B cell (primary cell): ENCODE measurements around the gene GBP4. TPM values are rescaled to one million over a fixed set of nuclear protein-coding genes. Genes with fewer than 3 reads are reported as not detected.

ENCODE experiments used
- ATAC-seq: fragments of 200-7000 bp; cut with Tn5 transposase; one replicate; pipeline ENCODE4 v1.10.0; 2021; ENCODE audit warnings: low read depth, mild to moderate bottlenecking, moderate number of reproducible peaks, moderate library complexity
- CTCF ChIA-PET: fragments of 350-600 bp; sonication (Branson Sonifier 250); formaldehyde crosslinking; loops from one replicate; lab custom pipeline; 2021; ENCODE audit warnings: antibody characterized with exemption, inconsistent platforms; lab: Charles Lee
- POLR2A ChIA-PET: fragments of 350-600 bp; sonication (Branson Sonifier 250); formaldehyde crosslinking; loops from one replicate; lab custom pipeline; 2021; ENCODE audit warnings: antibody characterized with exemption; lab: Charles Lee
- DNase-seq: peaks from one replicate; pipeline ENCODE4 v3.0.0; 2013
- H2AFZ ChIP-seq: 2 replicates; pipeline ENCODE4 v1.6.1; 2012; ENCODE audit warnings: mild to moderate bottlenecking, low read depth, low read length; ENCODE audit not compliant: insufficient read depth, poor library complexity, severe bottlenecking
- H3K27ac ChIP-seq, 2 donors: 1 replicate in 1 of 2; 2 replicates in 1 of 2; pipeline ENCODE4 v1.5.1; 2012 to 2013; ENCODE audit warnings: low read length in 2 of 2, mild to moderate bottlenecking in 2 of 2, moderate library complexity in 1 of 2
- H3K27me3 ChIP-seq, 4 experiments: fragments of 200-600 bp in 1 of 4; sonication (generic) in 1 of 4; replicated peaks in 1 of 4; 1 replicate in 2 of 4; 2 replicates in 2 of 4; pipeline versions ENCODE4 v1.6.1 to v1.7.0; 2013 to 2016; ENCODE audit warnings: low read length in 3 of 4, mild to moderate bottlenecking in 2 of 4, mixed read lengths in 1 of 4, moderate library complexity in 1 of 4; ENCODE audit not compliant: insufficient read depth in 4 of 4, control insufficient read depth in 3 of 4; ENCODE audit errors: control extremely low read depth in 1 of 4
- H3K36me3 ChIP-seq, 2 experiments: replicated peaks in 1 of 2; 1 replicate in 1 of 2; 2 replicates in 1 of 2; pipeline versions ENCODE4 v1.6.1 to v1.7.1; 2013; ENCODE audit warnings: low read length in 1 of 2; ENCODE audit not compliant: insufficient read depth in 2 of 2, control insufficient read depth in 1 of 2; ENCODE audit errors: control extremely low read depth in 1 of 2, extremely low read depth in 1 of 2
- H3K4me1 ChIP-seq, 2 donors: fragments of 200-600 bp in 1 of 2; sonication (generic) in 1 of 2; 1 replicate in 1 of 2; 2 replicates in 1 of 2; pipeline versions ENCODE4 v1.5.1 to v1.6.1; 2013 to 2017; ENCODE audit warnings: low read length in 2 of 2; ENCODE audit not compliant: control insufficient read depth in 2 of 2, insufficient read depth in 2 of 2
- H3K4me2 ChIP-seq: replicated peaks from 2 replicates; pipeline ENCODE3; 2012; ENCODE audit warnings: mild to moderate bottlenecking, low read depth, low read length; ENCODE audit not compliant: poor library complexity, severe bottlenecking
- H3K4me3 ChIP-seq, 5 experiments: fragments of 200-600 bp in 1 of 5; sonication (generic) in 1 of 5; 1 replicate in 3 of 5; 2 replicates in 2 of 5; pipeline versions ENCODE4 v1.5.1 to v1.7.0; 2011 to 2016; ENCODE audit warnings: low read length in 4 of 5, mild to moderate bottlenecking in 4 of 5, low read depth in 2 of 5, control low read depth in 1 of 5, moderate library complexity in 1 of 5; ENCODE audit not compliant: insufficient read depth in 1 of 5; ENCODE audit errors: control extremely low read depth in 1 of 5, extremely low read depth in 1 of 5
- H3K79me2 ChIP-seq: fragments of 200-600 bp; sonication (generic); one replicate; pipeline ENCODE4 v1.6.0; 2016; ENCODE audit warnings: low read length; ENCODE audit not compliant: control insufficient read depth, insufficient read depth
- H3K9ac ChIP-seq: fragments of 200-600 bp; sonication (generic); 2 replicates; pipeline ENCODE4 v1.6.1; 2017; ENCODE audit warnings: mild to moderate bottlenecking, low read length, moderate library complexity
- H3K9me3 ChIP-seq, 3 donors: one replicate each; pipeline versions ENCODE4 v1.6.1 to v1.7.1; 2013; ENCODE audit warnings: low read length in 2 of 3; ENCODE audit not compliant: control insufficient read depth in 2 of 3, insufficient read depth in 1 of 3; ENCODE audit errors: control extremely low read depth in 1 of 3
- H4K20me1 ChIP-seq: 2 replicates; pipeline ENCODE4 v1.6.0; 2012; ENCODE audit warnings: mild to moderate bottlenecking, low read length; ENCODE audit not compliant: insufficient read depth, control insufficient read depth, poor library complexity, severe bottlenecking
- H3K27ac Mint-ChIP-seq: one replicate; pipeline ENCODE4 v1.8.0; 2021; ENCODE audit warnings: mixed read lengths
- H3K27me3 Mint-ChIP-seq: one replicate; pipeline ENCODE4 v1.8.0; 2021; ENCODE audit warnings: mixed read lengths
- H3K4me1 Mint-ChIP-seq: one replicate; pipeline ENCODE4 v1.8.0; 2021; ENCODE audit warnings: mixed read lengths
- H3K4me3 Mint-ChIP-seq: one replicate; pipeline ENCODE4 v1.8.0; 2021; ENCODE audit warnings: mixed read lengths
- H3K9me3 Mint-ChIP-seq: one replicate; pipeline ENCODE4 v1.8.0; 2022; ENCODE audit warnings: mixed read lengths; ENCODE audit not compliant: insufficient read depth
- EZH2 ChIP-seq: IDR thresholded peaks from 2 replicates; pipeline ENCODE4 v1.6.1; 2012; ENCODE audit warnings: borderline replicate concordance, low read depth, mild to moderate bottlenecking, moderate library complexity, low read length; ENCODE audit not compliant: insufficient read depth, poor library complexity, severe bottlenecking
- WGBS: methylation state at CpG from one replicate; pipeline ENCODE4 v1.1.5; 2013; ENCODE audit warnings: missing lambda C conversion rate; ENCODE audit not compliant: insufficient coverage; 5-methylcytosine and 5-hydroxymethylcytosine counted together
- intact Hi-C: fragments of 100-400 bp; cut with micrococcal nuclease; formaldehyde crosslinking; loops from one replicate; pipeline ENCODE4 v1.10.0; 2022
- polyA plus RNA-seq: library from polyadenylated mRNA; depleted of rRNA; stranded (reverse); fragments of >200 nt; gene quantifications from 2 replicates; pipeline ENCODE4 v1.2.3, GENCODE V29; 2012
- total RNA-seq, 2 donors: library from RNA; stranded (reverse); fragments of 120-200 nt in 1 of 2; gene quantifications; 1 replicate in 1 of 2; 2 replicates in 1 of 2; pipeline versions ENCODE4 v1.2.3 to v1.2.4, GENCODE V29; 2013 to 2022
- TF ChIP-seq, protein P1 (sequence below): fragments of 200-600 bp; IDR thresholded peaks from one replicate; pipeline ENCODE4 v1.8.0; 2022; ENCODE audit warnings: antibody characterized with exemption, mild to moderate bottlenecking

The GBP4 gene
- total and polyA plus RNA-seq, 2 donors (not counting 1 experiment from before 2014, with no cell fraction given): 12.4 to 43.9 TPM

DNA sequence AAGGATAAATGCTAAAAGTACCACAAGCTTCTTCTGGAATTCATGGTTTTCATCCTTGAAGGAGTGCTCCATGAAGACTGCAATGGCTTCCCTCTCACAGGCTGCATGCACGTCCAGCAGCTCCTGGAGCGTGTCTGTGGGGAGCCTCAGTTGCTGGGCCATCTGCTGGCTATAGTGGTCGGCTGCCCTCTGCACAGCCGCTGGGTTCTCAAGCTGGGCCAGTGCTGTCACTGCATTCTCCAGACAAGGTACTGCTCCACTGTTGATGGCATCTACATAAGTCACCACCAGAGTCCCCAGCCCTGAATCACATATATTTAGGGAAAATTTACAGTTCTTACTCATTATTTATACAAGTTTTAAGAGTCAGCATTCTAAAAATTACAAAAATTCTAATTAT is 8.7 kb downstream of the GBP4 start:
- POLR2A ChIA-PET: no interaction called here
- Histone ChIP-seq H3K9me3 (no peaks in the 10 kb centered on the region), H4K20me1 (no peaks in the 10 kb centered on the region), H3K27ac (no peak overlapping the region), H3K36me3 (peaks cover 0 to 62% of the 10 kb centered on the region in 2 experiments), H3K27me3 (no peaks in the 10 kb centered on the region), H3K79me2 (no peaks in the 10 kb centered on the region), H3K9ac (no peak overlapping the region), H3K4me2 (no peak overlapping the region), H3K4me1 (no peaks in the 10 kb centered on the region), H3K4me3 (no peak overlapping the region), H2AFZ (no peak overlapping the region)
- CTCF ChIA-PET: interaction anchor here (1.3 kb wide), 1 partner anchor 168 kb away, joined by 4 read pairs; no protein-coding TSS in a partner anchor
- H3K4me3 Mint-ChIP-seq: no peak overlapping the region
- 97% methylated on average over 4 of the region's 4 CpGs for WGBS
- ATAC-seq (no peak), DNase-seq (no peak)
- H3K9me3 Mint-ChIP-seq: no peaks in the 10 kb centered on the region
- no peak overlapping the region for H3K27ac Mint-ChIP-seq
- peaks cover under 1% of the 10 kb centered on the region for H3K4me1 Mint-ChIP-seq
- intact Hi-C loops: no loop called here
- no peaks in the 10 kb centered on the region for H3K27me3 Mint-ChIP-seq
- TF ChIP-seq, protein P1, sequence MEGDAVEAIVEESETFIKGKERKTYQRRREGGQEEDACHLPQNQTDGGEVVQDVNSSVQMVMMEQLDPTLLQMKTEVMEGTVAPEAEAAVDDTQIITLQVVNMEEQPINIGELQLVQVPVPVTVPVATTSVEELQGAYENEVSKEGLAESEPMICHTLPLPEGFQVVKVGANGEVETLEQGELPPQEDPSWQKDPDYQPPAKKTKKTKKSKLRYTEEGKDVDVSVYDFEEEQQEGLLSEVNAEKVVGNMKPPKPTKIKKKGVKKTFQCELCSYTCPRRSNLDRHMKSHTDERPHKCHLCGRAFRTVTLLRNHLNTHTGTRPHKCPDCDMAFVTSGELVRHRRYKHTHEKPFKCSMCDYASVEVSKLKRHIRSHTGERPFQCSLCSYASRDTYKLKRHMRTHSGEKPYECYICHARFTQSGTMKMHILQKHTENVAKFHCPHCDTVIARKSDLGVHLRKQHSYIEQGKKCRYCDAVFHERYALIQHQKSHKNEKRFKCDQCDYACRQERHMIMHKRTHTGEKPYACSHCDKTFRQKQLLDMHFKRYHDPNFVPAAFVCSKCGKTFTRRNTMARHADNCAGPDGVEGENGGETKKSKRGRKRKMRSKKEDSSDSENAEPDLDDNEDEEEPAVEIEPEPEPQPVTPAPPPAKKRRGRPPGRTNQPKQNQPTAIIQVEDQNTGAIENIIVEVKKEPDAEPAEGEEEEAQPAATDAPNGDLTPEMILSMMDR: no peak
- no peak for TF ChIP-seq EZH2

DNA sequence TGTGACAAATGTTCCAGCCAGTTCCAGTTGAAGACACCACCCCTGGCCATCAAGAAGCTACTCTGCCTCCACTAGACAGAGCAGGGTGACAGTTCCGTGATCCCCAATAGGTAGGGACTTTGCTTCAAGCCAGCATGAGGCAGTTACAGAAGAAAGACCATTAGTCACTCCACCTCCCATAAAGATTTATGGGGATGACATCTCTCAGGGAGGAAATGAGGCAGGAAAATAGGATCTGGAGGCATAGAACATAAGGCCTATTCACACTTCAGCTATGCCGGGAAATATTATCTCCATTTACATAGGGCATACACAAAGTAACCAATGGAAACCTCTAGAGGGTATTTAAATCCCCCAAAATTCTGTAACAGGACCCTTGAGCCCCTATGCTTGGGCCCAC is 19.4 kb downstream of the GBP4 start:
- Mint-ChIP-seq H3K4me1 (no peaks in the 10 kb centered on the region), H3K27me3 (no peaks in the 10 kb centered on the region), H3K4me3 (no peak overlapping the region), H3K9me3 (peaks cover 2% of the 10 kb centered on the region), H3K27ac (no peak overlapping the region)
- TF ChIP-seq, protein P1: no peak
- Histone ChIP-seq H2AFZ (no peak overlapping the region), H3K4me3 (no peak overlapping the region), H3K4me1 (no peaks in the 10 kb centered on the region), H3K36me3 (peaks cover 0 to 17% of the 10 kb centered on the region in 2 experiments), H3K4me2 (no peak overlapping the region), H4K20me1 (no peaks in the 10 kb centered on the region), H3K79me2 (no peaks in the 10 kb centered on the region), H3K27ac (no peak overlapping the region), H3K9ac (no peak overlapping the region), H3K9me3 (peaks cover 0 to 4% (median 0%) of the 10 kb centered on the region in 3 donors), H3K27me3 (no peaks in the 10 kb centered on the region)
- intact Hi-C loops: no loop called here
- POLR2A ChIA-PET: interaction anchor here (0.6 kb wide), 1 partner anchor 20 kb away, joined by 4 read pairs; no protein-coding TSS in a partner anchor
- 71% methylated on average over 1 of the region's 2 CpGs for WGBS
- CTCF ChIA-PET: no interaction called here
- no peak for DNase-seq
- ATAC-seq: no peak
